Stimulated activated CD8-positive, alpha-beta memory T cell treated with anti-CD3 and anti-CD28 coated beads, Interleukin-12 subunit alpha, Interleukin-12 subunit beta, amount 100 ng/mL, for 1 hour (primary cell): Measurements from ENCODE around the gene SYNE4.
A peak's percentile ranks its signal among the peaks of the same experiment; 100 is the strongest.

Experiments used
- DNase-seq: peaks from one replicate; pipeline ENCODE4 v3.0.0-alpha.2; 2020; ENCODE audit warnings: low read depth

SYNE4 gene

DNA sequence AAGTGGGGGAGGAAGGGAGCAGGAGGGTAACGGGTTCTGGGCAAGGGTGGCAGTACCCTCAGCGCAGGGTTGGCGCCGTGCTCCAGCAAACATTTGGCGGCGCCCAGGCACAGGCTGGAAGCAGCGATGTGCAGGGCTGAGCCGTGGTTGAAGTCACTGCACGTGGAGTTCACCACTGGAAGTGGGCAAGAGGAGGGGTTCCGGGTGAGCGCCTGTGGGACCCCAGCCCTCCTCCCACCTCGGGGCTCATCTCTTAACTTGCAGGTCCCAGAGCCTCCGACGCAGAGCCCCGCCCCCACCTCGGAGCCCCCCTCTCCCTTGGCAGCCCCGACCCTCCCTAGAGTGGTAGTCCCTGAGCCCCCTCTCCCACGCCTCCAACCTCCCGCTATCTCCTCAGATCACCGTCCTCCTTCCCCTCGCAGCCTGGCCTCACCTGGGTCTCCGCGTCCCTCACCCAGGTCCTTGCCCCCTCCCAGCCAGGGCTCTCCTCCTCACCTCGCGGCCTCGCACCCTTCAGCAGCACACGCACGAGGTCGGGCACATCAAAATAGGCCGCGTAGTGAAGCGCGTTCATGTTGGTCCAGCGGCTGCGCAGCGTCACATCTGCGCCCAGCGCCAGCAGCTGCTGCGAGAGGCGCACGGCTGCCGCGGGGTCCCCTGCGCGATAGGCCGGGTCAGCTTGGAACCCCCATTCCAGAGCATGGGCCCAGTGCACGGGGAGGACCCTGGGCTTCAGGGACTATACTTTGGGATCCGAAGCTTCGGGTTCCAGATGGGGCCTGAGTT lies 17.7 kb upstream of the SYNE4 start:
- DNase-seq = no peak

DNA sequence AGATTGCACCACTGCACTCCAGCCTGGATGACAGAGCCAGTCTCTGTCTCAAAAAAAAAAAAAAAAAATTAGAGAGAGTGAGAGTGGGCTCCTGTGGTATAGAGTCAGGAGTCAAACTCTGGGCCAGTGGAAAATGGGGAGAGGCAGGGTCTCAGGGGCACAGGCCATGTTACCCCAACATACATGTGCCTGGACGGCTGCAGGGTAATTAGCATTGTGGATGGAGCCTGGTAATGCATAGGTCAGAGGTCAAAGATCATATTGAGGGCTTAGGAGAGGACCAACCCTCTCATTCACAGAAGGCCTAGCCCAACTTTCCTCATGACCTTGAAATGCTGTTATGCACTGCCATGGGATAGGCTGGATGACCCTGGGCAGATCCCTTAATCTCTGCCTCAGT lies 16.9 kb upstream of the SYNE4 start:
- no peak for DNase-seq

DNA sequence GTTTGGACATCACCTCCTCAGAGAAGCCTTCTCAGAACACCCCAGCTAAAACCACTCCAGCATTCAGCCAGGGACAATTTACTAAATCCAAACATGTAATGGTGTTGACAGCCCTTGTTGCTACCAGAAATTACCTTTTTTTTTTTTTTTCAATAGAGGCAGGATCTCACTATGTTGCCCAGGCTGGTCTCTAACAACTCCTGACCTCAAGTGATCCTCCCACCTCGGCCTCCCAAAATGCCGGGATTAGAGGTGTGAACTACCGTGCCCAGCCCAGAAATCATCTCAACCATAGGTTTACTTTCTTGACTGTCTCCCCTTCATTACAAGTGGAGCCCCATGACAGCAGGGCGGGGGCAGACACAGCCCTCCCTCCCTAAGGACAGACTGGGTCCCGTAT lies 14.8 kb upstream of the SYNE4 start:
- no peak for DNase-seq

DNA sequence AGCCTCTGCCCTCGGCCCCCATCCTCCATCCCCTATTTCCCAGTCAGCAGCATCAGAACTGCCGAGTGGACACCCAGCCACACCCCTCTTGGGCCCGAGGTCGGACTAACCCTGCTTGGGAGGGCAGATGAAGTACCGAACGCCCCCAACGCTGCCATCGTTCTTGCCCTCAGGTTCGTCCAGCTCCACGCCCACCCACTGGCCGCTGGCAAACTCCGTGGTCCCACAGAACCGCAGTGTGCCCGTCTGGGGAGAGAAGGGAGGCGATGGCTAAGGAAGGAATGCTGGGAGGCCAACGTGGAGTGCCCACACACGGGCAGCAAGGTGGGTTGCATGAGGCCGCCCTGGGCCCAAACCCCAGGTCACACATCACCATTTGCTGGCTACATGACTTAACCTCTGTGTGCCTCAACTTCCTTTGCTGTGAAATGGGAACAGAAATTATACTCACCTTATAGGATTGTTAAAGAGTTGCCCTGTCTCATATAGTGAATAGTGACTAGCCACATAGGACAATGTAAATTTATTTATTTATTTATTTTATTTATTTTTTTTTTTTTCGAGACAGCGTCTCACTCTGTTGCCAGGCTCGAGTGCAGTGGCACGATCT lies 10.6 kb upstream of the SYNE4 start:
- DNase-seq = no peak

DNA sequence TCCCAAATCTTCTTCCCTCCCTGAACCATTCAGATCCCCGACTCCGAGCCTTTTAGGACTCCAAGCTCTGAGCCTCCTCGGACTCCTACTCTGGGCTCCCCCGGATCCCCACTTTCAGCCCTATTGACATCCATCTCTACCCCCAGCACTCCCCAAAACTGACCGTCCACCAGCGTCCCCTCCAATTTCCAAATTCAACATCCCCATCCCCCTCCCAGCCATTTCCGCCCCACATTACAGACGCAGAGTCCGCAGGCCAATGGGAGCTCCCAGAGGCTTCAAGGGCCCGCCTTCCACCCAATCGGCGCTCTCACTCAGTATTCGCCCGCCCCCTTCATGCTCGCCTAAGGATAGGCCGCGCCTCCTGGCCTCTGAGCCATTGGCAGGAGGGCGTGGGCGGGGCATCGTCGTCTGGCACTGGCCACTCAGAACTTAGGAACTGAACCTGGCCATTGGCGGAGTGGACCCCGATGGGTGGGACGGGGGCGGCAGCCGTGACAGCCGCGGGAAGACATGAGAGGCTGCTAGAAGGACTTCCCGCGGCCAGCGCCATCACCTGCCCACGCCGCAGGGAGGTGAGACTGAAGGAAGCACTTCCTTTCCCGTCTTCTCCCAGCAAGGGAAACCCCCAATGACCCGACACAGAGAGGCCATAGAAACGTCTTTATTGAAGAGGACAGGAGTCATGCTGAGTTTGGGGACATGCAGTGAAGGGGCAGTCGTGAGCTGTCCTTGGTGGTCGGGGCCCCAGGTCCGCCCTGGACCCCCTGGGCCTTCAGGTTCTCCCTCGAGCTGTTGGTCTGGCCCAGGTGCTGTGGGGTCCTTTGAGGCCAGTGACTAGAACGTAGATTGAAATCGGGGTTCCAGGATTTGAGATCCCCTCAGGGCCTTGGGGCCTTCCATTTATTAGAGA lies 5.7 kb upstream of the SYNE4 start, which contains the start of gene ALKBH6:
Gene ALKBH6 (minus strand): TSS at position 202 of the 913 bp plus-strand sequence. CDS start 816 bp downstream, outside the sequence.
- DNase-seq = peak; percentile 97

DNA sequence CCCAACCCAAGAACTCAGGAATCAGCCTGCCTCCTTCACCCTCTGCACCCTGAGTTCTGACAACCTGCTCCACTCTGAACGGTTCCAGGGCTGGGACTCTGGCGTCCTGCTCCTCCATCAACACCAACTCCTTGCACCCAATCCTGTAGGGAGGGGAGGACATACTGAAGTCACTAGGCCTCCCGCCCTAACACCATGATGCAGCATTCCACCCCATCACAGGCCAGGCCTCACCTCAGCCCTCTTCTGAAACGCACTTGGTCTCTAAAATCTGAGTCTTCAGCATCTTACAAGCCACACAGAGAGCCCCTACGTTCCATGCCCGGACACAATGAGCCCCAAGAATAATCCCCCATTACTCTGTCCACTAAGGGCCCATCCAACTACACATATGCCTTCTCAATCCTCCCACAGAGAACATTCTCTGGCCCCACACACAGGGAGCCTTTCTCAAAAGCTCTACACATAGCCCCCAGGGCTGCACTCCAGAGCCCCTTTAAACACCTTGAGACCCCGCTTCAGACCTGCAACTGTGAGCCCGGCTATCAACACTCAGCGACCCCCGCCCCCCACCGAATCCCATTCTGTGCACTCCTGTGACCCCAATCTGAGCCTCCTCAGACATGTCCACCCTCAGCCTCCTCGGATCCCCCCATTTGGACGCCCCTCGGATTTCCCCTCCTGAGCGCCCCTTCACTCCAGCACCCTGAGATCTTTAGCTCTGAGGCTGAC lies 4.8 kb upstream of the SYNE4 start:
- DNase-seq = no peak

DNA sequence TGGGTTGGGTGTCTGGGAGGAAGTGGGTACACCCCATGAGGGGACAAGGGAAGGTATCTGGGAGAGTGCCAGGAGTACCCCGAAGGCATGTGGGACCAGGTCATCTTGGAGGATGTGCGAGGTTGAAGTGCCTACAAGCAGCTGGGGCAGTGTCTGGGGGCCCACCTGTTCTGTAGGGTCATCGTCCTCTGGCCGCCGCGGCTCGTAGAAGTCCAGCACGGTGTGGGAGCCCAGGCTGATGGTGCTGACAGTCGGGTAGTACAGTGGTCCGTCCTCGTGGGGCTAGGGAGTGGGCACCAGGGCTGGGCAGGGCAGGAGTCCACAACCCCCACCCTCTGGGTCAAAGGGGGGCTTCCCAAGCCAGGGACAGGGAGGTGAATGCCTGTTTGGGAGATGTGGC lies 1.8 kb upstream of the SYNE4 start:
- no peak for DNase-seq

DNA sequence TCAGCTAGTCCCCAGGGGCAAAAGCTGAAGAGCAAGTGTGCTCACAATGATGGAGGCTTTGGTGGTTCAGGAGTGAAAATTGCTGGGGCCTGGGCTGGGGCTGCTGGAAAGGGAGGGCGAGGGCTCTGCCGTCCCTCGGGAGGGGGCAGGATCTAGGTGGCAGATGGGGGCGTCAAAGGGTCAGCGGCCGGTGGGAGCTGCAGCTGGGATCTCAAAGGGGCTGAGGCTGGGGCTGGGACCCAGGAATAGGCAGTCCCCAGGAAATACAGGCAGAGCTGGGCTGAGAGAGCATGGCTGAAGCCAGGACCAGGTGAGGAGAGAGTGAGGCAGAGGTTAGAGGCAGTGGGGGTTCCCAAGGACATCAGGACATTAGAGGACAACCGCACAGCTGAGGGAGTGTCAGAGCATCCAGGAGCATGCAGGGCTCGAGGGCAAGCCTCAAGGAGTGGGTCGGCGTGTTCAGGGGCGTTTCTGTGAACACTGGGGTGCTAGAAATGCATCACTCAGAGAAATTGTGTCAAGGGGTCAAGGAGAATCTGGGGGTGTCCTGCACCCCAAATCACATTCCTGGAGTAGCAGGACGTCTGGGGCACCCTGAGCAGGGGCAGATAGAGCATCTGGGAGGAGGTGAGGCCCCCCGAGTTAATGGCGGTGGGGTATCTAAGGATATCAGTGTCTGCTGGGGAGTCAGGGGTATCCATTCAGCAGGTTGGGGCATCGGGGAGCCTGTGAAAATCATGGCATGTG lies 1.2 kb upstream of the SYNE4 start:
- no peak for DNase-seq

DNA sequence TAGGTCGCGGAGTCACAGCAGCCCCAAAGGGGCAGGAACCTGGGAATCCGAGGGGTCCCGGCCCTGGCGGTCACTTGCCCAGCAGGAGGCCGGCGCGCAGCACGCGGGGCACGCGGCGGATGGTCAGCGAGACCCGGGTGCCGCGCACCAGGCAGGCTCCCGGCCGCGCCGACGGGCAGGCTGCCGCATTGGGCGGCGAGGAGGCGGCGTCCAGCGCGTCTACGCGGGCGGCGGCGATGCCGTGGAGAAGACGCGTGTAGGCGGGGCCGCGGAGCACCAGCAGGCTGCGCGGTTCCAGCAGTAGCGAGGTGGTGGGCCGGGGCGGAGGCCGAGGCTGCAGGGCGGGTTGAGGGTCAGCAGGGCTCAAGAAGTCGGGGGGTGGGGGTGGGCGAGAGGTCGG lies 607 bp upstream of the SYNE4 start:
- no peak for DNase-seq

DNA sequence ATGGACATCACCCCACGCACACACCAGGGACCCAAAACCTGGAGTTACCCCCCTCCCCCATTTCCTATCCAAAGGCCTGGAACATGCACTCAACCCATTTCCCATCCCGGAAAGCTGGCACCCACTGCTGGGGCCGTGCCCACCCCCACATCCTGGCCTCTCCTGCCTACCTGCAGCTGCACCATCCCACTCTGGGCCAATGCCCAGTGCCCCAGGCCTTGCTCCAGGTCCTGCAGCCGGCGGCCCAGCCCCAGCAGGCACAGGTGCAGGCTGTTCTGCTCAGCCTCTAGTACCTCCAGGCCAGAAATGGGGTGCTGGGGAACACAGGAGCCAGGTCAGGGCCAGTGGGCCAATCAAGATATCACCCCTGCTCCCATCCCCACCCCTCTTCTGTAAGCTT lies 1.7 kb downstream of the SYNE4 start:
- DNase-seq = no peak

DNA sequence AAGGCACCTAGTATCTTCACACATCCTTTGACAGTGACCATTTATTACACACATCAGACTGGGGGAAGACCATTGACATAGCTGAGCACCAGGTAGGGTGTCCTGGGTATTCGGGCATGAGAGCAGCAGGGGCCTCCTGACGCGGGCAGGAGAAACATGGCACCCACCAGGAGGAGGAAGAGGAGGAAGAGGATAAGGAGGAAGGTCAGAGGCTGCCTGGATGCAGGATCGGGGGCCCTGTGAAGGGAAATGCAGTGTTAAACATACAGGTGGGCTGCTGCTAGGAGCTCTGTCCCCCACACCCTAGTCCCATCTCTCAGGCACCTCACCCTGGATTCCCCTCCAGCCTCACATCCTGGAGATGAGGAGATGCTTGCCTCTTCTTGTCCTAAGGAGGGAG lies 5.3 kb downstream of the SYNE4 start:
- DNase-seq = no peak

DNA sequence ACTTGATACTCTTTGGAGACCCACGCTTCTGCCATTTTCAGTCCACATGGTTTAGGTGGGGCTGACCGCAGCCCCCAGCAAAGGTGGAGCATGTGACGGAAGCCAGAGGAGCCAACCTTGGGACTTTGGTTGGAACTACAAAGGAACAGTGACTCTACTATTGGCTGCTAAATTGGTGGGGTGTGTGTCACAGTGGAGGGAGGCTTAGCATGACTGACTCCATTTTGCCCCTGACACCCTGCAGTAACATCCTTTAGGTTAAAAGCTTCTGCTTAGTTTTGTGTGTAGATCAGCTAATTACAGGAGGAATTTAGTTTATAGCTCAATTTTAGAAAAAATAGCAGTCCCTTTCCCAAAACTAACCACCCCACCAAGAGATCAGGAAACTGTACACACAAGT lies 7.0 kb downstream of the SYNE4 start:
- DNase-seq = no peak

DNA sequence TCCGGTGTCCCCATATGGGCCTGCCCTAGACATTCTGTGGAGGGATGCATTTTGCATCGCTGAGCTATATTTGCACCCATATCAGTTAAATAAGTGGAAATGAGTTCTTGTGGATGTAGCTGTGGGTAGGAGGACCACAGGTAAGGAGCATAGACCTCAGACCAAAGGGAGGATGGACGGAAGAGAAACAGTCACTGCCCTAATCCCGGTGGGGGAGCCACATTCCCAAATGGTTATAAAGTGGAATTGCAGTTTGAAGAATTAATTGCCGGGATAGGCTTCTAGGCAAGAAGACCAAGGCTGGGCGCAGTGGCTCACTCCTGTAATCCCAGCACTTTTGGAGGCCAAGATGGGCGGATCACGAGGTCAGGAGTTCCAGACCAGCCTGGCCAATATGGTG lies 11.8 kb downstream of the SYNE4 start:
- DNase-seq = no peak

DNA sequence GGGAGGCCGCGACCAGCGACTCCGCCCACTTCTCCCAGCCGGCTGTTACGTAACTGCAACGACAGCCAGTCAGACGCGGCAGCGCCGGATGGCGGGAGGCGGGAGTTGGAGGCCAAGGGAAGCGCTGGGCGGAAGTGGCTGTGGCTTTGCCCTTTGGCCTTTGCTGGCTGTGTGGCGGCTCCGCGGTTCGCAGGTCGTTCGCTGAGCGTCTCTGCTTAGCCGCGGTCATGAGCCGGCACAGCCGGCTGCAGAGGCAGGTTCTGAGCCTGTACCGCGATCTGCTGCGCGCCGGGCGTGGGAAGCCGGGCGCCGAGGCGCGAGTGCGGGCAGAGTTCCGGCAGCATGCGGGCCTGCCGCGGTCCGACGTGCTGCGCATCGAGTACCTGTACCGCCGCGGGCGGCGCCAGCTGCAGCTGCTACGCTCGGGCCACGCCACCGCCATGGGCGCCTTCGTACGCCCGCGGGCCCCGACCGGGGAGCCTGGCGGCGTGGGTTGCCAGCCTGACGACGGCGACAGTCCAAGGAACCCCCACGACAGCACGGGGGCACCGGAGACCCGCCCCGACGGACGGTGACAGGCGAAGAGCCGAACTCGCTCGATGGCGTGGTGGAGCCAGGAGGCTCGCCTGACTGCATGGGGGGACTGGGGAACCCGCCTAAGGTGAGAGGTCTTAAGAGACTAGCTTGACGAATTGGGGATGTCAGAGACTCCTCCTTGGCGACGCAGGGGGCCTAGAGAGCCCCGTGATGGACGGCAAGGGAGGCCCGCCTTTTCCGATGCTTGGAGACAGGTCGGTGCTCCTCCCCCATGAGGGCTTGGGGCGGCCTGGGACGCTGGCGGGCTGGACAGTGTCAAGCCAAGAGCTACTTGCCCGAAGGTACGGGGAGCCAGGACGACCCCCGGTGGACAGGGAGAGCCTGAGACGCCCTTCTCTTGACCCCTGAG lies 13.3 kb downstream of the SYNE4 start, which contains the start of gene SDHAF1:
Gene SDHAF1 (plus strand): TSS at position 141 of the 946 bp plus-strand sequence. CDS start 87 bp downstream, at position 228.
- peak; percentile 89 for DNase-seq

DNA sequence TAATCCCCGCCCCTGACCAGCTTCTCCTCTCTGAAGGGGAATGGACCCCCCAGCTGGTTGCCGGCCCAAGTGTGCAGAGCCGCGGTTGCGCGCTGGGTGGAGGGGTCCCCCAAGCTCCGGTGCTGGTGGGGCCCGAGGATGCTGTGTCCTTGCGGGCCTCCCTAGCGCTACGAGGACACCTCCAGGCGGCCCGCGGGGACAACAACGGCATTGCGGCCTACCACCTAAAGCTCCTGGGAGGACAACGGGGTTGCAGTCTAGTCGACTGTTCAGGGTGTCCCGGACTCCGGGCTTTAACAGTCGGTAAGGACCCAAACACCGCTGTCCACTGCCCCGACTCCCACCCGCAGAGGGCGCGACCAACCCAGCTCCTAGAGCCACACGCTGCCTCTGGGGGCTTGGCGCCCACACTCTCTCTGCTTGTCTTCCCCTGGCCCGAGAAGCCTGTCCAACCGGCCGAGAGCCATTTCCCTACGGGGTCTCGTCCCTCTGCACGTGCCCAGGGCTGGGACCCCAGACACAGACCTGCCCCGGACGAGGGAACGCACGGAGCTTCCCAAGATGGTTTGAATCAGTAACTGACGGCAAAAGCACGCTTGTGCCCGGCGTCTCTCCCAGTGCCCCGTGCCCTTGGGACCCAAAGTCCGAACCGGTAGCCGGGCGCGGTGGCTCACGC lies 14.6 kb downstream of the SYNE4 start:
- DNase-seq = no peak

DNA sequence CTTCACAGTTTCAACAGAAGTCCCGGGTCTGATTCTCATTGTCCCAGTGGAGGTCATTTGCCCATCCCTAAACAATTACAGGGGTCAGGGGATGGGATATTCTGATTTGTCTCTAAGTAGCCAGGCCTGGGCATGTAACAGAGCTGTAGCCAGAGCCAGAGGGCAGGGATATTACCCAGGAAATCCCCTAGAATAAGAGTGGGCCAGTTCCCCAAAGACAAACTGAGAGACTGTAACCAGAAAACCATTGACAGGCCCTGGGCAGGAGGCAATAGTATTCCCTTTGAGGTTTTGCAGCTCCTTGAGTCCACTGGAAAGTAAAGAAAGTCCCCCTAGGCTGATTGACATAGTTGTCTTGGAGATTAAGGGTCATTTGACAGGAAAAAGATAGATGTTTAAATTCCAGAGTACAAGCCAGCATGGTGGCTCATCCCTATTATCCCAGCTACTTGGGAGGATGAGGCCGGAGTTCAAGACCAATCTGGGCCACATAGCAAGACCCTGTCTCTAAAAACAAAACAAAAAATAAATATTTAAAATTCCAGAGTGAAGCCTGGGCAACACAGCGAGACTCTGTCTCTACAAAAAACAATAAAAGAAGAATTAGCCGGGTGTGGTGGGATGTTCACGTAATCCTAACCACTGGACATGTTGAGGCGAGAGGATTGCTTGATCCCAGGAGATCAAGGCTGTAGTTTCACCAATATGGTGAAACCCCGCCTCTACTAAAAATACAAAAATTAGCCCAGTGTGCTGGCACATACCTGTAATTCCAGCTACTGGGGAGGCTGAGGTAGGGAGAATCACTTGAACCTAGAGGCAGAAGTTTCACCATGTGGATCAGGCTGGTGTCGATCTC lies 15.5 kb downstream of the SYNE4 start:
- no peak for DNase-seq

DNA sequence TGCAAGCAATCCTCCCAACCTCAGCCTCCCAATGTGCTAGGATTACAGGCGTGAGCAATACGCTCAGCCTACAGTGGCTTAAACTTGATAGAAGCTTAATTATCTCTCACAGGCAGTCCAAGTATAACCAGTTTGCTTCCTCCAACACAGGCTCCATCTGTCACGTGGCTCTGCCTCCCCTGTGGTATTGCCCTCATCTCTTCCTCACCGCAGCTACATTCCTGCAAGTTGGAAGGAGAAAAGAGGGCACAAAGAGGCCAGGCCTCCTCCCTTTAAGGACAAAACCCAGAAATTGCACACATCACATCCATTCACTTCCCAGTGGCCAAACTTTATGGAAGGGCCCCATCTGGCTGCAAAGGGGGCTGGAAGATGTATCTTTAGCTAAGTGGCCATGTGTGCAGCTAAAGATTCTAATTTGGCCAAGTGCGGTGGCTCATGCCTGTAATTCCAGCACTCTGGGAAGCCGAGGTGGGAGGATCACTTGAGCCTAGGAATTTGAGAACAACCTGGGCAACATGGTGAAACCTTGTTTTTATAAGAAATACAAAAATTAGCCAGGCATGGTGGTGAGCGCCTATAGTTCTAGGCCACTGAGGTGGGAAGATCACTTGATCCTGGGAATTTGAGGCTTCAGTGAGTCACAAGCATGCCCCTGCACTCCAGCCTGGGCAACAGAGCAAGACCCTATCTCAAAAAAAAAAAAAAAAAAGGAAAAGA lies 16.7 kb downstream of the SYNE4 start:
- DNase-seq = no peak
